HG02981 (cell line): ENCODE data around the gene HBQ1.
"Not testable (repeated sequence)": the region's sequence is repeated elsewhere in the genome, so short reads cannot be mapped to it uniquely, and the experiment has no call there.

ENCODE experiments used
- ATAC-seq: cut with Tn5 transposase; IDR thresholded peaks from one replicate; pipeline ENCODE4 v1.9.1; 2021; ENCODE audit warnings: mild to moderate bottlenecking, moderate library complexity; ENCODE audit not compliant: unreplicated experiment

Gene HBQ1

GRCh38 chr16:160242-160641 lies 20.0 kb upstream of the HBQ1 start:
- not testable (repeated sequence) for ATAC-seq

- ATAC-seq = no peak
Observed at GRCh38 chr16:160691-161190, 19.5 kb upstream of the HBQ1 start.

GRCh38 chr16:162271-162991 lies 17.8 kb upstream of the HBQ1 start:
- no peak for ATAC-seq

GRCh38 chr16:163139-163538 lies 17.1 kb upstream of the HBQ1 start:
- not testable (repeated sequence) for ATAC-seq

- not testable (repeated sequence) for ATAC-seq
Observed at GRCh38 chr16:163696-164095, 16.6 kb upstream of the HBQ1 start.

GRCh38 chr16:164134-164823 lies 16.0 kb upstream of the HBQ1 start:
- ATAC-seq = not testable (repeated sequence)

GRCh38 chr16:164827-165538 lies 15.3 kb upstream of the HBQ1 start:
- no peak for ATAC-seq

GRCh38 chr16:165539-166374 lies 14.5 kb upstream of the HBQ1 start, which contains the start of gene HBM:
HBM (plus strand) TSS chr16:165978; CDS start chr16:165998, 20 bp downstream.
- ATAC-seq = no peak

GRCh38 chr16:166375-167121 lies 13.7 kb upstream of the HBQ1 start:
- no peak for ATAC-seq

- no peak for ATAC-seq
Observed at GRCh38 chr16:167122-167690, 13.1 kb upstream of the HBQ1 start.

GRCh38 chr16:168424-168823 lies 11.8 kb upstream of the HBQ1 start:
- ATAC-seq = no peak

GRCh38 chr16:169014-169413 lies 11.2 kb upstream of the HBQ1 start:
- ATAC-seq = no peak

GRCh38 chr16:170088-170507 lies 10.2 kb upstream of the HBQ1 start:
- not testable (repeated sequence) for ATAC-seq

- ATAC-seq = no peak
Observed at GRCh38 chr16:170788-171187, 9.5 kb upstream of the HBQ1 start.

- not testable (repeated sequence) for ATAC-seq
Observed at GRCh38 chr16:172374-172941, 7.8 kb upstream of the HBQ1 start, which contains the start of gene HBA2. HBA2 (plus strand) TSS chr16:172876; CDS start chr16:172913, 37 bp downstream.

GRCh38 chr16:173211-173854 lies 6.9 kb upstream of the HBQ1 start:
- not testable (repeated sequence) for ATAC-seq

GRCh38 chr16:173928-174769 lies 6.1 kb upstream of the HBQ1 start:
- not testable (repeated sequence) for ATAC-seq
